Ishikawa (cell line): Measurements from ENCODE around the gene CACNB2.

Experiments used
- CEBPB ChIP-seq: IDR thresholded peaks from 2 replicates; pipeline ENCODE4 v1.6.1; 2012
- CREB1 ChIP-seq: IDR thresholded peaks from 2 replicates; pipeline ENCODE4 v1.6.1; 2012; ENCODE audit warnings: low read depth
- EP300 ChIP-seq: IDR thresholded peaks from 2 replicates; pipeline ENCODE4 v1.6.1; 2012; ENCODE audit warnings: borderline replicate concordance
- NFIC ChIP-seq: IDR thresholded peaks from 2 replicates; pipeline ENCODE4 v1.6.1; 2012
- RAD21 ChIP-seq: IDR thresholded peaks from 2 replicates; pipeline ENCODE4 v1.6.1; 2012; ENCODE audit warnings: low read depth
- YY1 ChIP-seq: IDR thresholded peaks from 2 replicates; pipeline ENCODE4 v1.6.1; 2012; ENCODE audit warnings: low read depth
- TF ChIP-seq, protein P1 (sequence below): IDR thresholded peaks from 2 replicates; pipeline ENCODE4 v1.6.1; 2012
- TF ChIP-seq, protein P2 (sequence below): IDR thresholded peaks from 2 replicates; pipeline ENCODE4 v1.6.1; 2012; ENCODE audit warnings: low read depth, mild to moderate bottlenecking

- TF ChIP-seq NFIC (no peak), EP300 (no peak), RAD21 (no peak), CREB1 (no peak), CEBPB (no peak), YY1 (no peak)
- TF ChIP-seq, protein P1, sequence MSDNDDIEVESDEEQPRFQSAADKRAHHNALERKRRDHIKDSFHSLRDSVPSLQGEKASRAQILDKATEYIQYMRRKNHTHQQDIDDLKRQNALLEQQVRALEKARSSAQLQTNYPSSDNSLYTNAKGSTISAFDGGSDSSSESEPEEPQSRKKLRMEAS, result no peak
- TF ChIP-seq, protein P2, sequence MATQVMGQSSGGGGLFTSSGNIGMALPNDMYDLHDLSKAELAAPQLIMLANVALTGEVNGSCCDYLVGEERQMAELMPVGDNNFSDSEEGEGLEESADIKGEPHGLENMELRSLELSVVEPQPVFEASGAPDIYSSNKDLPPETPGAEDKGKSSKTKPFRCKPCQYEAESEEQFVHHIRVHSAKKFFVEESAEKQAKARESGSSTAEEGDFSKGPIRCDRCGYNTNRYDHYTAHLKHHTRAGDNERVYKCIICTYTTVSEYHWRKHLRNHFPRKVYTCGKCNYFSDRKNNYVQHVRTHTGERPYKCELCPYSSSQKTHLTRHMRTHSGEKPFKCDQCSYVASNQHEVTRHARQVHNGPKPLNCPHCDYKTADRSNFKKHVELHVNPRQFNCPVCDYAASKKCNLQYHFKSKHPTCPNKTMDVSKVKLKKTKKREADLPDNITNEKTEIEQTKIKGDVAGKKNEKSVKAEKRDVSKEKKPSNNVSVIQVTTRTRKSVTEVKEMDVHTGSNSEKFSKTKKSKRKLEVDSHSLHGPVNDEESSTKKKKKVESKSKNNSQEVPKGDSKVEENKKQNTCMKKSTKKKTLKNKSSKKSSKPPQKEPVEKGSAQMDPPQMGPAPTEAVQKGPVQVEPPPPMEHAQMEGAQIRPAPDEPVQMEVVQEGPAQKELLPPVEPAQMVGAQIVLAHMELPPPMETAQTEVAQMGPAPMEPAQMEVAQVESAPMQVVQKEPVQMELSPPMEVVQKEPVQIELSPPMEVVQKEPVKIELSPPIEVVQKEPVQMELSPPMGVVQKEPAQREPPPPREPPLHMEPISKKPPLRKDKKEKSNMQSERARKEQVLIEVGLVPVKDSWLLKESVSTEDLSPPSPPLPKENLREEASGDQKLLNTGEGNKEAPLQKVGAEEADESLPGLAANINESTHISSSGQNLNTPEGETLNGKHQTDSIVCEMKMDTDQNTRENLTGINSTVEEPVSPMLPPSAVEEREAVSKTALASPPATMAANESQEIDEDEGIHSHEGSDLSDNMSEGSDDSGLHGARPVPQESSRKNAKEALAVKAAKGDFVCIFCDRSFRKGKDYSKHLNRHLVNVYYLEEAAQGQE, result no peak
Measured at GRCh38 chr10:18400906-18401245, 260.7 kb downstream of the CACNB2 start.
